Activated naive CD8-positive, alpha-beta T cell treated with anti-CD3 and anti-CD28 coated beads, Interleukin-2, amount 50 U/mL, for 16 hours (primary cell): ENCODE data around the gene NHSL2.

Experiments
- DNase-seq: peaks from one replicate; pipeline ENCODE4 v3.0.0-alpha.2; 2020; ENCODE audit warnings: low read depth, low spot score

Gene NHSL2

DNA sequence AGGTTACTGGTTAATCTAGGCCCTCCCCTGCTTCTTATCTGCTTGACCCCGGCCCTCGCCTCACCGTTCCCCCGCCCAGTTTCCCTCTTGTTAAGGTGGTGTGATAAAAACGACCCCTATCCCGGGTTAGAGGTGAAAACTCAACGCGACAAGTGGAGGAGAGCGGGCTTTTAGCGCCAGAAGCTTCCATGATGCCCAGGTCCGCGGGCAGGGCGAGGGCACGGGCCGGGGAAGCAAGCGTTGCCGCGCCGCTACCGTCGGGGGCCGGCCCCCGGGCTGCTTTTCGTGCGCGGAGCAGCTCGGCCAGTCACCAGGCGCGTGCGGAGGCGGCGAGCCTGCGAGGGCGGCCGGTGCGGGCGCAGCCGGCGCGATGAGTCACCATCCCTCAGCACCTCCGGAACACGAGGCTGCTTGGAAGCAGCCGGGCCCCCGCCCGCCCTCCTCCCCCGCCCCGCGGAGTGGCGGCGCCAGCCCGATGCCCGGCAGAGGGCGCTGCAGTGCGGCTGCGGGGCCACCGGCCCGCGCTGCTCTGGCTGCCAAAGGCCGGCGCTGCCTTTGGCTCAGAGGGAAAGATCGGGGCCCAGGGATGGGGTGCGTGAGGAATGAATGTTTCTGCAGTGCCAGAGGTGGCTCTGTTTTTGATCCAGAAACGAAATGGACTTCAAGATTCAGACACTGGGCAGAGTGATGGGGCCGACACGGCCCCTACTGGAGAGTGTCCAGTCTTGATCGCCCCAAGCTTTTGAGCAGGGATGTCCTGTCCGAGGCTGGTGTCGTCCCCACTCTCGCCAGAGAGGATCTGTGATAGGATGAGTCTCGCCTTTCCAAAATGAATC lies 107.8 kb downstream of the NHSL2 start:
- DNase-seq: peak; percentile 49

- DNase-seq: no peak
Measured at GRCh38 chrX:72019487-72019886, 108.8 kb downstream of the NHSL2 start.

DNA sequence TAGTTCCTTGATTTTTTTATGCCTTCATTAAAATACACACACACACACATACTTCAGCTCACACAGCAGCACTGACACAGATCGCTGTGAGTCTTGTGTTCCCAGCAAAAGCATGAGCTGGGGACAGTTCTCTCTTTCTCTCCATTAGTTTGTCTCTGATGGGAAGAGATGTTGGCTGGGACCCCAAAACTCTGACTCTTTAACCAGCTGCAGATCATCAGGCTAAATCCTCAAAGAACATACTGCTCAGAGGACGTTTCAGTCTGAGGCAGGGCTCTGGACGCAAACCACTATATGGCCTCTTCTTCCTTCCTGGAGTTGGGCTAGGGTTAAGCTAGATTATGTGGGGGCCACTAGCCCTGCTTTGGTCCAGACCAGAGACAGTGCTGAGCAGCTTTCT lies 109.6 kb downstream of the NHSL2 start:
- no peak for DNase-seq

DNA sequence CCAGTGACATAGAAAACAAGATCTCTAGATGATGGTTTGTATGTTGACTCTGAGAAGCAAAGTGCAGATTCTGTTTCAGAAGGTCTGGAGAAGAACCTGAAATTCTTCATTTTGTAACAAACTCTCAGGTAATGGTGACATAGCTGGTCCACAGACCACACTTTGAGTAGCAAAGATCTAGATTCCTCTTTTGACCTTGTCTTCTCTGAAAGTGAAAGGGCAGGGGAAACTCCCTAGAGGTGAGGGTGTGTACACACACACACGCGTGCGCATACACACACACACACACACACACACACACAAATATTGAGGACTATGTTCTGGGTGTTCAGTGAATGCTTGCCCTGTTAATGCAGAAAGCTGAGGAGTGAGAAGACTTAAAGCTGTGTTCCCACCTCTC lies 110.1 kb downstream of the NHSL2 start:
- no peak for DNase-seq

- DNase-seq: no peak
Measured at GRCh38 chrX:72021975-72022374, 111.3 kb downstream of the NHSL2 start.

- no peak for DNase-seq
Measured at GRCh38 chrX:72023071-72023470, 112.4 kb downstream of the NHSL2 start.

GRCh38 chrX:72025236-72025770 lies 114.7 kb downstream of the NHSL2 start:
- DNase-seq: no peak

- no peak for DNase-seq
Measured at GRCh38 chrX:72026341-72027023, 115.8 kb downstream of the NHSL2 start.

- DNase-seq: no peak
Measured at GRCh38 chrX:72027024-72027913, 116.6 kb downstream of the NHSL2 start.

DNA sequence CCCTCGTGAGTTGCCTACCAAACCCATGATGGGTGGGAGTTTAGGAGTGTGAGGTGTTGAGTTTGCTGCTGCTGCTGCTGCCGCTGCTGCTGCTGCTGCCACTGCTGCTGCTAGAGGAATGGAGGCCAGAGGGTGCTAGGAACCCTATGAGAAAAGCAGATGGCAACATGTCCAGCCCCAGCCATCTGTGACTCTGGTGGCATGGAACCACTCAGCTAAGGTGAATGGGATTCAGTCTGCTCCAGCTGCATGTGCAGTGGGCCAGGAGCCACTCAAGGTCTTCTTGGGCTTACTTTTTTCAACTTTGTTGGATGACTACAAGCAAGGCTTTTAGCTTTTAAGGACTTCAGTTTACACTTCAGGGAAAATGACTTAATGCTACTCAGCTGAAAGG lies 117.3 kb downstream of the NHSL2 start:
- no peak for DNase-seq

DNA sequence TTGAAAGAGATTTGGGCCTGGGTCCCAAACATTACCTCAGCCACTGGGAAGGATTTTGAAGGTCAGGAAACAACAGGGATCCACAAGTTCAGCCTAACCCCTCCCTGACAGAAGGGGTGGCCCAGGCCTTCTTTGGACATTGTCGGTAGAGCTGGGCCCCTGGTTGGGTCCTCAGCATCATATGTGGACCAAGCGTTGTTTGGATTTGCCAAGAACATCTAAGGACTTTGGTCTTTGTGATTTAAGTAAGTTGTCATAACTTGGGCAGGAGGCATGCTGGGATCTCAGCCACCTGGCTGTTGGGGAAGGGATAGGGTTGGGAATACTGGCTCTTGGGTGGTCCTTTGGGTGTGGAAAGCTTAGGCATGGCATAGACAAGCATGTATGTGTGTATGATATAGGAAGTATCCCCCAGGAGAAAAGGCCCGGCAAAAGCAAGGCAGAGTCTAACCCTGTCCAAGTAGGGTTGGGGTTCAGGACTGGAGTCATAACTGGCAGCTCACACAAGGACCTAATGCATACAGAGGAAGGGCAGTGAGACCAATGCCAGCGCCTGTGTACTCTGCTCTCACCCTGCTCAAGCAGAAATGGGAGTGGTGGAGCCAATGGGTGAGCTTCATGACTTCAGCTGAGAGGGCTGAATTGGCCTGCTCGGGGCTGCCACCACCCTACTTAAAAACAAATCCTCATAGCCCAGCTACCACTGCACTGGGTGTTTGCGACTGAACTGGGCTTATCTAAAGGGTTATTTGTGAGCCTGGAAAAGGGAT lies 118.2 kb downstream of the NHSL2 start:
- DNase-seq: no peak

DNA sequence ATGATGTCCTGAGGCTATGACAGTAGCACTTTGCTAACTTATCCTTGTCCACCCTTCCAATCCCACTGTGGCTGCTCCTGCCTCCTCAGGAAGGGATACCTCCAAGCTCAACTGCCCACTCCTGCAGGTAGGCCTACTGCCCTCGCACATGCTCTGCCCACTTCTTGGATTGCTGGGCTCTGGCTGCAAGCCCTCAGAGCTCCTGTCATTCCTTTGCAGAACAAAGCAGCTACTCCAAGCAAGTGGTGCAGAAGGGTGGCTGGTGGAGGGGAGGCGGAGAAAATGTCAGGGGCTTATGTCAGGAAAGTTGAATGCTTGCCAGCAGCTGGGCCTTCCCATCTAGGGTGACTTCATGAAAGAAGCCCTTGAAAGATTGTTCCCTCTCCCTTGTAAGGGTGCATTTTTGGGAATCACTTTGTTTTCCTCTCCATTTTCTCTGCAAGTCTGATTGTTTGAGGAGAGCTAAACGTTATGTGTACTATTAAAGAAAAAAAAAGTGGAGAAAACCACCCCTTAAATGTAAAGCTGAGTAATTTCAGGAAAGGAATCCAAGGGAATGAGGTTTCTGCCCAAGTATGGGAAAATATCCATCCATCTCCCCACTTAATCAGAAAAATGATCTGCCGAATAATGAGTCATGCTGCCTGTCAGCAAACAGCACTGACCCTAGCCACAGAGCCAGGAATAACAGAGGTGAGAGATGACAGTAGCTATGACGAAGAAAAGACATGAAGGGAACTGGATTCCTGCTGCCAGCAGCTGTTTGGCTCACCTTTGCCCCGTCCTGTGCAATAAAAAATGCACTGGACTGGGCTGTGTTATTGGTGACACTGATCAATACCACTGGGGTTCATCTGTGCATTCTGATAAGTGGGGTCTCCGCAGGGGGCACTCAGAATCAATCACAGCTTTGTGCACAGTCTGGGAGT lies 119.1 kb downstream of the NHSL2 start:
- no peak for DNase-seq

DNA sequence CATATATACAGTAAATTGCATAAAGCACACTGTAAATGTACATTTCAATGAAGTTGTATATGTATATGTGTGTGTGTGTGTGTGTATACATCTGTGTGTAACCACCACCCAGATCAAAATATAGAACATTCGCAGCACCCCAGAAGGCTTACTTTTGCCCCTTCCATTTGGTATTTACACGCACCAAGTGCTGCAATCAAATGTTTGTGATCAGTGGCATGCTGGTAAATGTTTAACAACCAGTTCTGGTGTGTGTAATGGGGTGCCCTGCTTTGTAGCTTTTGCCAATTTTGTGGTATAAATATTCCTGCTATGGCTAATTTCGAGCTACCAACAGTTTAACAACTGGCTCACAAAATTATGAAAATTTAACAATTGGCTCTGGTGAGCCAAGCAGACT lies 119.8 kb downstream of the NHSL2 start:
- DNase-seq: no peak

- no peak for DNase-seq
Measured at GRCh38 chrX:72031118-72031517, 120.5 kb downstream of the NHSL2 start.

DNA sequence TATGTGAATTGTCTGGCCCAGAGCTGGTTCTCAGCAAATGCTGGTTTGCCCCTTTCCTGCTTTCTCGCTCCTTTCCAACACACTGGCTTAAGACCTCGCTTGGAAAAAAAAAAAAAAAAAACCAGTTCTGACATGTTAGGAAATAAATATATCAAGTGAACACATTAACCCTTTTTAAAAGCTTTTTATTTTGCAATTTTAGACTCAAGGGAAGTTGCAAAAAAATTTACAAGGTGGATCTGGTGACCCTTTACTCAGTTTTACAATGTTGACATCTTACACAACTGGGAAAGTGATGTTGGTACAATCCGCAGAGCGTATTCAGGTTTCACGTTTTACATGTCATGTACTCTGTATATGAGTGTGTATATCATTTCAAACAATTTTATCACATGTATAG lies 121.0 kb downstream of the NHSL2 start:
- no peak for DNase-seq

GRCh38 chrX:72037601-72038000 lies 127.0 kb downstream of the NHSL2 start:
- no peak for DNase-seq

DNA sequence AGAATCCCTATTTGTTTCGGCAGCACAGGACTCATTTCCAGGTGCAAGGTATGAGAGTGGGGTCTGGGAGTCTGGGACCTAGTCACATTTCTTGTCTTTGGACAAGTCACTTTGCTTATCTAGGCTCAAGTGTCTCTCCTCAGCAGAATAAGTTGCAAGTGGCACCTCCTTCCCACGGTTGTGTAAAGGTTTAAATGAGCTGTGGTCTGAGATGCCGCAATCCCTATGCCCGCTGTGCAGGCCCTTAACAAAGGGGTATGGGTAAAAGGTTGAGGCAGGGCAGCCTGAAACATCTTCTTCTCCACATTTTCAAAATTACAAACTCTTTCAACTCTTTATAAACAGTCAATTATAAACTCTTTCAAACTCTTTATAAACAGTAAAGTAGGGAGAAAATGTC lies 127.4 kb downstream of the NHSL2 start:
- DNase-seq: no peak

- DNase-seq: no peak
Measured at GRCh38 chrX:72038868-72039267, 128.2 kb downstream of the NHSL2 start.

- DNase-seq: no peak
Measured at GRCh38 chrX:72040506-72040905, 129.9 kb downstream of the NHSL2 start.

- DNase-seq: no peak
Measured at GRCh38 chrX:72041176-72041575, 130.5 kb downstream of the NHSL2 start.
